OCI-LY3 (cell line): ENCODE measurements around the gene NPAT.

Experiments used
- EZH2phosphoT487 ChIP-seq: fragments of 200-600 bp; shearing (Covaris generic); IDR thresholded peaks from 2 replicates; pipeline ENCODE4 v1.6.1; 2018; ENCODE audit warnings: antibody characterized with exemption, mixed run types, low read depth
- TF ChIP-seq, protein P1 (sequence below): fragments of 200-600, 300-600 bp; sonication (generic); IDR thresholded peaks from 2 replicates; pipeline ENCODE4 v1.5.1; 2014; ENCODE audit warnings: antibody characterized with exemption, low read length, low read depth

DNA sequence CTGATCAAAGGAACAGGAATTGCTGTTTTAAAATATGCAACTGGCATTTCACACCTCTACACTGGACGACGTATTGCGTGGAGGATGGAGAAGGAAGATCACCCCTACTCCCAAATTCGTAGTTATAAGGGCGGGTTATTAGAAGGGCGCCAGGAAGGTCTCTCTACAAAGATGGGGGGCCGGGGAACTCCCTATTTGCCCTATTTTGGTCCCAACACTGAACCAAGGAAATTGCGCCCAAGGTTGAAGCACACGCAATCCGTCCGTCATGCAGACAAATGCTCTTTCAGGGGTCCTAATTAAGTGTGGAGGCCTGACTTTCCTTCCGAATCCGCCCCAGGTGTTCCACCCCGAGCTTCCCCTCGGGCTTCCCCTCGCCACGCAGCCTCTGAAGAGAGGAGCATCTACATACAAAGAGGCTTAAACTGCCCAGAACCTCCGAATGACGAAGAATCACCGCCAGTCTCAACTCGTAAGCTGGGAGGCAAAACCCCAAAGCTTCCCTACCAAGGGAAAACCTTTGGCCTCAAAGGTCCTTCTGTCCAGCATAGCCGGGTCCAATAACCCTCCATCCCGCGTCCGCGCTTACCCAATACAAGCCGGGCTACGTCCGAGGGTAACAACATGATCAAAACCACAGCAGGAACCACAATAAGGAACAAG, 396 bp downstream of the NPAT start:
- TF ChIP-seq, protein P1, sequence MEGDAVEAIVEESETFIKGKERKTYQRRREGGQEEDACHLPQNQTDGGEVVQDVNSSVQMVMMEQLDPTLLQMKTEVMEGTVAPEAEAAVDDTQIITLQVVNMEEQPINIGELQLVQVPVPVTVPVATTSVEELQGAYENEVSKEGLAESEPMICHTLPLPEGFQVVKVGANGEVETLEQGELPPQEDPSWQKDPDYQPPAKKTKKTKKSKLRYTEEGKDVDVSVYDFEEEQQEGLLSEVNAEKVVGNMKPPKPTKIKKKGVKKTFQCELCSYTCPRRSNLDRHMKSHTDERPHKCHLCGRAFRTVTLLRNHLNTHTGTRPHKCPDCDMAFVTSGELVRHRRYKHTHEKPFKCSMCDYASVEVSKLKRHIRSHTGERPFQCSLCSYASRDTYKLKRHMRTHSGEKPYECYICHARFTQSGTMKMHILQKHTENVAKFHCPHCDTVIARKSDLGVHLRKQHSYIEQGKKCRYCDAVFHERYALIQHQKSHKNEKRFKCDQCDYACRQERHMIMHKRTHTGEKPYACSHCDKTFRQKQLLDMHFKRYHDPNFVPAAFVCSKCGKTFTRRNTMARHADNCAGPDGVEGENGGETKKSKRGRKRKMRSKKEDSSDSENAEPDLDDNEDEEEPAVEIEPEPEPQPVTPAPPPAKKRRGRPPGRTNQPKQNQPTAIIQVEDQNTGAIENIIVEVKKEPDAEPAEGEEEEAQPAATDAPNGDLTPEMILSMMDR, result no peak
- TF ChIP-seq EZH2phosphoT487, result no peak
